ENCODE results near the gene PTPRN2. TPM values are rescaled to one million over a fixed set of nuclear protein-coding genes. Genes with fewer than 3 reads are reported as not detected.
A peak's percentile ranks its signal among the peaks of the same experiment; 100 is the strongest.

PTPRN2 gene
- total and polyA plus RNA-seq, 5 experiments from 2014 or later = 0.69 to 1.5 (median 0.99) TPM

DNA sequence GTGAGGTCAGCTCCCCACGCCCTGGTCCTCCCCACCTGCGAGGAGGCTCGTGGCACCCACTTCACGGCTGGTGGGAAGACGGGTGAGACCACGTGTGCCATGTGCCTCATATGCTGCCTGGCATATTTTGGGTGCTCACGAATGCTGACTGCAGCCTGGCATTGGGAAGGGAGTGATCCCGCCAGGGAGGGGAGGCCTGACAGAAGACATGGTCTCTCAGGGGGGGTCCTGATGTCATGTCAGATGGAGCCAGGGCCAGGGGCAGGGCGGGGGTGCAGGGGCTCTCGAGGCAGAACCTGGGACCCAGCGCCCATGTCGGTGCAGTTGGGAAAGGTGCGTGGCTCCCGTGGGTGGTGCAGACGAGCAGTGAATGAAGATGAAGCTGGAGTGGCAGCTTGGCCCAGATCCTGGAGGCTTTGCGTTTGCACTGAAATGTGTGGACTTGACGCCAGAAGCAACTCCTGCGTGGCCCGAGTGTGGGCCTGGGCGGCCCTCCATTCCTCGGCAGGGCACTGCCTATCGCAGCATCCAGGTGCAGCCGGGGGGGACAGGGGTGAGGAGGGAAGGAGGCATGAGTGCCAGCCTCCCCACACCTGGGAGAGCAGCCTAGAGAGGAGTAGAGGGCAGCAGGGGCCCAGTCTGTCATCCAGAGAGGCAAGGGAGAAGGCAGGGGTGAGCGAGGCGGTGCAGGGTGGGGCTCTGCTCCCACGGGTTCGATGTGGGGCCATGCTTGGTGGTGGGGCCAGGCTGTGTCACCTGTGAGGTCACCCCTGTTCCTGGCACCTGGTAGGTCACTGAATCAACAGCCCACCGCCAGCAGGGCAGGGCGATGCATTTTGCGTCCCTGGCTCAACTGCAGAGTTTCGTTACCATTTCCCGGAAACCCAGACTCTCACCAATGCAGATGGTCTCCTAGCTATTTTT, 865.2 kb downstream of the PTPRN2 start:
- no peak overlapping the region for H3K4me3 Mint-ChIP-seq
- DNase-seq (no peak), ATAC-seq (no peak)
- peaks cover 0 to 2% (median 0%) of the 10 kb centered on the region in 3 donors for H3K36me3 Mint-ChIP-seq
- H3K4me1 Mint-ChIP-seq = peaks cover 0 to 2% (median 0%) of the 10 kb centered on the region in 4 donors
- H3K27ac Mint-ChIP-seq = no peak overlapping the region
- H3K9me3 Mint-ChIP-seq = no peaks in the 10 kb centered on the region
- peaks cover 9 to 28% (median 14%) of the 10 kb centered on the region in 5 donors for H3K27me3 Mint-ChIP-seq
- POLR2A ChIA-PET = interaction anchor here (0.6 kb wide), 1 partner anchor 234 kb away, joined by 3 read pairs; no protein-coding TSS in a partner anchor

DNA sequence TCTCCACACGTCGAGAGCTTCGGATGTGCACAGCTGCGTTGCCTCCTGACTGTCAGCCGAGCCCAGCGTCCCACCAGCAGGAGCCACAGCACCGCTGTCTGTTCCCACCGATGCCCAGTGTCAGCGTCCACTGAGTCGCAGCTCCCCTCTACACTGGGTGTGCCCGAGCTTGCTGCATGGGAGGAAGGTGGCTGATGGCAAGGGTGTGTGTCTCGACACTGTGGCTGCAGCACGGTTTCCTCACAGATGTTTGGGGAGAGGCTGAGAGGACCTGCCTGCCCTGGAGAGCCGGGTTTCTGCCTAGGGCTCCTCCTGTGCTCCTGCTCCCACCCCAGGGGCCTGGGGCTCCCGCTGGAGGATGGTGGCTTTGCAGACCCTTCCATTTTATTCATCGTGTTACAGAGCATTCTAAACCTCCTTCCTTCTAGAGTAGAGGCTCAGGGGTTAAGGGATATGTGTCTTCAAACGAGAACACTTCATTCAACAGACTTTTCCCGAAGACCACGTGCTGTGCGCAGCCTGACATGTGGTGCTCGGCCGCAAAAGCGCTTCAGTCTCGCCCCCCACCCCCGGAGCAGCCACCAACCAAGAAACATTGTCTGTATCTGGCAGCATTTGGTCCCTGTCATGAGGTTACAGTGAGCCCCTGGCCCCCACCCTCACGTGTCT, 866.0 kb downstream of the PTPRN2 start:
- Mint-ChIP-seq H3K27me3 (peaks cover 9 to 27% (median 14%) of the 10 kb centered on the region in 5 donors), H3K4me1 (peaks cover 0 to 2% (median 0%) of the 10 kb centered on the region in 4 donors), H3K9me3 (no peaks in the 10 kb centered on the region), H3K36me3 (peaks cover 0 to 2% (median 0%) of the 10 kb centered on the region in 3 donors), H3K27ac (no peak overlapping the region), H3K4me3 (no peak overlapping the region)
- POLR2A ChIA-PET = no interaction called here
- no peak for ATAC-seq
- no peak for DNase-seq

DNA sequence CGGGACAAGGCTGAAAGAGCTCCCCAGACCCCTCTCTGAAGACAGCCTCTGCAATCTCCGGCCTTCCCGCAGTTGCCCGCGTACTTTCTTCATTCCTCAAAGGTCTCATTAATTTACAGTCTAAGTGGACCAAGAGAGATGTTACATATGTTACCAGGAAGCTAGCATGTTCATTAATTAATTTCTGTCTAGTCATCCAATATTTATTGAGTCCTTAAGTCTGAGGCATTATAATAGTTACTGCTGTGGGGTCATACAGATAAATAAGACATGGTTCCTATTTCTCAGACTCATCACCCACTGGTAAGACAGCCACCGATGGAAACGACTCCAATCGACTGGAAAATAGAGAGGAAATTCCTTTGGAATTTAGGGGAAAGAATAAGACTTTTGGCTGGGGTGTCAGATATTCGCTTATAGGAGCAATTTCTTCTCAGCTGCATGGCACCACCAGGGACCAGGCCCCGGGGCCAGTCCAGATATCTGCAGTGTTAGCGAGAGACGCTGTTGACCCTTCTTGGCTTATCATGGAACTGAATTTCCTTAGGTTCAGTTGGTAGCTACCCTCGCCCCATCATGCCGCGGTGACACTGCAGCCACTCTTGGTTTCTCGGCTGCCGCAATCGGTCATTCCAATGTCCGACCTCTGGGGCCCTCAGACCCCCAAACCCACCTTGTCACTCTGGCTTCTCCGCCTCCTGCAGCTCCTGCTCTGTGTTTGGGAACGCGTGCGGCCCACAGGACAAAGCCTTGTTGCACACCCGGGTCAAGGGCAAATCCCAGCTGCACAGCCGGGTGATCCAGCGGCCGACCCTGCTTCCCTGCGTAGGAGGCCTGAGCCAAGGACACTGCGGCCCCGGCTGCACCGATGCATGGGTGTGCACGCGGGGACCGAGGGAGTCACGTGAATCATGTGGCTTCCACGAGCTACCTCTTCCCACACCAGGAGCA, 867.6 kb downstream of the PTPRN2 start:
- ATAC-seq = no peak
- Mint-ChIP-seq H3K36me3 (peaks cover 0 to 2% (median 0%) of the 10 kb centered on the region in 3 donors), H3K4me1 (peaks cover 0 to 2% (median 0%) of the 10 kb centered on the region in 4 donors), H3K27ac (peak overlapping the region in 1 of 10 donors; percentile 47), H3K27me3 (peaks cover 9 to 27% (median 14%) of the 10 kb centered on the region in 5 donors), H3K4me3 (no peak overlapping the region), H3K9me3 (no peaks in the 10 kb centered on the region)
- DNase-seq = no peak
- POLR2A ChIA-PET = no interaction called here

GRCh38 chr7:157719008-157719682, 868.5 kb downstream of the PTPRN2 start:
- POLR2A ChIA-PET = no interaction called here
- H3K36me3 Mint-ChIP-seq = peaks cover 0 to 2% (median 0%) of the 10 kb centered on the region in 3 donors
- H3K27me3 Mint-ChIP-seq = peaks cover 4 to 23% (median 12%) of the 10 kb centered on the region in 5 donors
- no peaks in the 10 kb centered on the region for H3K9me3 Mint-ChIP-seq
- ATAC-seq = no peak
- peaks cover 0 to 2% (median 0%) of the 10 kb centered on the region in 4 donors for H3K4me1 Mint-ChIP-seq
- no peak overlapping the region for H3K4me3 Mint-ChIP-seq
- no peak for DNase-seq
- peak overlapping the region in 1 of 10 donors; percentile 27 for H3K27ac Mint-ChIP-seq

DNA sequence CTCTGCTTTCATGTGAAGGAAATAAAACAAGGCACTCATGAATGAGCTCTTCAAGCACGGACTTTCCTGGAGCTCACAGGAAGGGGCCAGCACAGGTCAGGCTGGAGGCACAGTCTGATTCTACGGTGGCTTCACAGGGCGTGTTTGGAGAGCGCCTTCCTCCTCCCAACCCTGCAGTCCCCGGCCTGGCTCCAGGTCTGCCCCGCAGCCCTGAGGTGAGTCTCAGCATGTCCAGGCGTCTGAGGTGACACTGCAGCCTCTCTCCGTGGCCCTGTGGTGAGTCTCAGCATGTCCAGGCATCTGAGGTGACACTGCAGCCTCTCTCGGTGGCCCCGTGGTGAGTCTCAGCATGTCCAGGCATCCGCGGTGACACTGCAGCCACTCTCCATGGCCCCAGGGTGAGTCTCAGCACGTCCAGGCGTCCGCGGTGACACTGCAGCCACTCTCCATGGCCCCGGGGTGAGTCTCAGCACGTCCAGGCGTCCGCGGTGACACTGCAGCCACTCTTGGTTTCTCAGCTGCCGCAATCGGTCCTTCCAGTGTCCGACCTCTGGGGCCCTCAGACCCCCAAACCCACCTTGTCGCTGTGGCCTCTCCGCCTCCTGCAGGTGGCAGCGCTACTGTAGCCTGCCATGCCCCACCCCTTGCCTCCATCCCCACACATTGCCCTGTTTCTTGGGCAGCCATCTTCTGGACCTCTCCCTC, 869.2 kb downstream of the PTPRN2 start:
- H3K4me1 Mint-ChIP-seq = peaks cover 0 to 1% (median 0%) of the 10 kb centered on the region in 4 donors

GRCh38 chr7:157717211-157718174, 870.1 kb downstream of the PTPRN2 start:
- POLR2A ChIA-PET = no interaction called here
- Mint-ChIP-seq H3K27ac (no peak overlapping the region), H3K36me3 (no peaks in the 10 kb centered on the region), H3K4me3 (no peak overlapping the region), H3K4me1 (no peaks in the 10 kb centered on the region), H3K27me3 (peaks cover 0 to 9% (median 2%) of the 10 kb centered on the region in 5 donors), H3K9me3 (no peaks in the 10 kb centered on the region)
- DNase-seq (no peak), ATAC-seq (no peak)

More for the DNA sequence above, 869.2 kb downstream of the PTPRN2 start:
- ATAC-seq (no peak), DNase-seq (no peak)
- Mint-ChIP-seq H3K27me3 (peaks cover 0 to 17% (median 7%) of the 10 kb centered on the region in 5 donors), H3K27ac (peak overlapping the region in 1 of 10 donors; percentile 27), H3K4me3 (no peak overlapping the region), H3K9me3 (no peaks in the 10 kb centered on the region), H3K36me3 (peaks cover 0 to 2% (median 0%) of the 10 kb centered on the region in 3 donors)
- POLR2A ChIA-PET = no interaction called here

DNA sequence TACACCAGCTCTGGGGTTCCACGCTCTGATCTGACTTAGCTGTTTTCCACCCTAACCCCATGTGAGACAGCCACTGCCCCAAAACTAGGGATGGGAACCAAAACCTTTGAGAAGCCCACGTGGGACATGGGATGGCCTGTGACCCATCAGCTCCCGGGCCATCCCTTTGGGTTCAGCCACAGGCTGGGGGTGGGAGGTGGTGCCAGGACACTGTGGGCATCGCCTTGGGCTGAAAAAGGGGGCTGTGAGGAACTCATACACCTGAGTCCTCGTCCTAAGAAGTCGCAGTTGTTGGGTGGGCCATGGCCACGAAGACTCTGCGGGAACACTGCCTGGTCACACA, 871.7 kb downstream of the PTPRN2 start:
- Mint-ChIP-seq H3K36me3 (no peaks in the 10 kb centered on the region), H3K4me1 (no peaks in the 10 kb centered on the region), H3K9me3 (no peaks in the 10 kb centered on the region), H3K4me3 (no peak overlapping the region), H3K27me3 (peaks cover 0 to 9% (median 1%) of the 10 kb centered on the region in 5 donors), H3K27ac (no peak overlapping the region)
- no peak for DNase-seq
- POLR2A ChIA-PET = no interaction called here
- ATAC-seq = no peak

DNA sequence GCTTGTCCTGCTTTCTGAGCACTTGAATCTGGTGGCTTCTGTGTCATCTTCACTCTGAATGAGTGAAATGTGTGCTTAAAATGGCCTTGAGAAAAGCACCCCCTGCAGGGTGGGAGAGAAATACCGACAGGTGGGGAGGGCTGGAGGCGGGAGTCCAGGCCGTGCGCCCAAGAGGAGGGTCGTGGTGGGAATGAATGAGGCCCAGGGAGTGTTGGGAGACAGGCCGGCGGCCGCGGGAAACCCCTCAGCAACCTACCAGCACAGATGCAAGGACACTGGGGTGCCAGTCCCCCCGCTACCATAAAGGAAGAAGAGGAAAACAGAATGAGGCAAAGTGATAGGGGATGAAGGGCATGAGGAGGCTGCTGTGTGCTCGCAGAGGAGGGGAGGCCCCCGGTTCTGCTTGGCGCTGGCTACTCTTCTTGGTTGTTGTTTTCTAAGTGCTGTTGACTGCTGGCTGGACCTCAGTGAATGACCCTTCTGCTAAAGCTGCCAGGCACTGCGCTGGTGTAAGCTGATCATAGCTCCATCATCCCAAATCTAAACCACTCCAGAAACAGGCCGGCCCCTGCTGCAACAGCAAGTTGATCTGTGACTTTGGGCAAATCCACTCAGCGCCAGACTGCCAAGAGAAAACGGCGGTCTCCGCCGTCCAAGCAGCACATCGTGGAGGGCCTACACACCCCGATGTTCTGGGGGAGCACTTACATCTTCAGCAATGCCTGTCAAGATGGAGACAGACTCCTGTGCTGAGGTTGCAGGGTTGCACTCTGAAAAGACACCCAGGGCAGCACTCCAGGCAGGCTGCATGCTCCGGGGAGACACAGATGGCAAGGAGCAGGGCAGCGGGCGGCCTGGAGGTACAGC, 872.3 kb downstream of the PTPRN2 start:
- POLR2A ChIA-PET = no interaction called here
- H3K36me3 Mint-ChIP-seq = no peaks in the 10 kb centered on the region
- DNase-seq = peak in 1 of 10 donors; percentile 17
- H3K9me3 Mint-ChIP-seq = no peaks in the 10 kb centered on the region
- H3K4me3 Mint-ChIP-seq = no peak overlapping the region
- no peak for ATAC-seq
- peaks cover 0 to 9% (median 1%) of the 10 kb centered on the region in 5 donors for H3K27me3 Mint-ChIP-seq
- H3K4me1 Mint-ChIP-seq = no peaks in the 10 kb centered on the region
- no peak overlapping the region for H3K27ac Mint-ChIP-seq

GRCh38 chr7:157714166-157715070, 873.2 kb downstream of the PTPRN2 start:
- Mint-ChIP-seq H3K27me3 (peaks cover 0 to 14% (median 0%) of the 10 kb centered on the region in 5 donors), H3K4me1 (no peaks in the 10 kb centered on the region), H3K9me3 (no peaks in the 10 kb centered on the region), H3K36me3 (no peaks in the 10 kb centered on the region), H3K27ac (no peak overlapping the region), H3K4me3 (no peak overlapping the region)
- POLR2A ChIA-PET = no interaction called here
- DNase-seq (no peak), ATAC-seq (no peak)

Data from naive thymus-derived CD8-positive, alpha-beta T cell (primary cell).